A673 (cell line): ENCODE results near the gene SGCG.

Source experiments
- CTCF ChIP-seq: fragments of 300-800, 200-600 bp; sonication (generic); conservative IDR thresholded peaks from 2 replicates; pipeline ENCODE4 v1.5.1; 2017; ENCODE audit warnings: low read depth, mild to moderate bottlenecking, antibody characterized with exemption, low read length, moderate library complexity, mixed read lengths
- EZH2 ChIP-seq: fragments of 200-600 bp; sonication (generic); IDR thresholded peaks from 2 replicates; pipeline ENCODE4 v1.6.1; 2017; ENCODE audit warnings: borderline replicate concordance, low read depth, mild to moderate bottlenecking, mixed read lengths, antibody characterized with exemption, low read length; ENCODE audit not compliant: poor library complexity, severe bottlenecking

- TF ChIP-seq EZH2 (no peak), CTCF (no peak)
Measured at GRCh38 chr13:23288564-23288963, 107.8 kb downstream of the SGCG start.
